CD14-positive monocyte (primary cell): Measurements from ENCODE around the gene ACKR1. TPM values are rescaled to one million over a fixed set of nuclear protein-coding genes. Genes with fewer than 3 reads are reported as not detected.

Experiments
- DNase-seq, 3 donors: peaks; one replicate each; pipeline ENCODE4 v3.0.0-alpha.2; 2011 to 2022
- H2AFZ ChIP-seq: 2 replicates; pipeline ENCODE4 v1.6.0; 2012; ENCODE audit warnings: mild to moderate bottlenecking, low read depth, low read length, inconsistent platforms; ENCODE audit not compliant: insufficient read depth, poor library complexity, severe bottlenecking
- H3K27ac ChIP-seq, 2 donors: 1 replicate in 1 of 2; 2 replicates in 1 of 2; pipeline ENCODE4 v1.5.1; 2012 to 2013; ENCODE audit warnings: low read length in 2 of 2, control low read depth in 1 of 2, inconsistent platforms in 1 of 2, low read depth in 1 of 2, mild to moderate bottlenecking in 1 of 2
- H3K27me3 ChIP-seq, 2 donors: one replicate each; pipeline versions ENCODE4 v1.6.0 to v1.6.1; 2011 to 2013; ENCODE audit warnings: low read length in 2 of 2; ENCODE audit not compliant: control insufficient read depth in 2 of 2, insufficient read depth in 2 of 2
- H3K36me3 ChIP-seq, 2 donors: replicated peaks in 1 of 2; 1 replicate in 1 of 2; 2 replicates in 1 of 2; pipeline versions ENCODE4 v1.5.1 to v1.6.1; 2012 to 2013; ENCODE audit warnings: low read length in 2 of 2, control low read depth in 1 of 2, inconsistent platforms in 1 of 2, mild to moderate bottlenecking in 1 of 2; ENCODE audit not compliant: insufficient read depth in 2 of 2, control insufficient read depth in 1 of 2
- H3K4me1 ChIP-seq, 2 donors: 1 replicate in 1 of 2; 2 replicates in 1 of 2; pipeline versions ENCODE4 v1.5.1 to v1.6.1; 2012 to 2013; ENCODE audit warnings: low read length in 2 of 2, control low read depth in 1 of 2, inconsistent platforms in 1 of 2, mild to moderate bottlenecking in 1 of 2, moderate library complexity in 1 of 2; ENCODE audit not compliant: insufficient read depth in 2 of 2, control insufficient read depth in 1 of 2
- H3K4me2 ChIP-seq: replicated peaks from 2 replicates; pipeline ENCODE3; 2012; ENCODE audit warnings: low read length, moderate library complexity, mild to moderate bottlenecking; ENCODE audit not compliant: poor library complexity, severe bottlenecking; ENCODE audit errors: extremely low read depth
- H3K4me3 ChIP-seq, 3 experiments: fragments of 200-600 bp in 1 of 3; sonication (generic) in 1 of 3; replicated peaks in 1 of 3; 1 replicate in 2 of 3; 2 replicates in 1 of 3; pipeline ENCODE4 v1.5.1; 2011 to 2013; ENCODE audit warnings: low read length in 3 of 3, mild to moderate bottlenecking in 3 of 3, control low read depth in 2 of 3, low read depth in 2 of 3, inconsistent platforms in 1 of 3, moderate library complexity in 1 of 3
- H3K79me2 ChIP-seq: 2 replicates; pipeline ENCODE4 v1.6.0; 2012; ENCODE audit warnings: mild to moderate bottlenecking, control low read depth, inconsistent platforms, low read length, moderate library complexity; ENCODE audit not compliant: insufficient read depth
- H3K9ac ChIP-seq: 2 replicates; pipeline ENCODE4 v1.6.0; 2017; ENCODE audit warnings: low read length, mild to moderate bottlenecking; ENCODE audit not compliant: insufficient read depth, poor library complexity, severe bottlenecking
- H3K9me3 ChIP-seq, 2 donors: replicated peaks in 1 of 2; 1 replicate in 1 of 2; 2 replicates in 1 of 2; pipeline versions ENCODE4 v1.5.1 to v1.6.1; 2012 to 2013; ENCODE audit warnings: low read length in 2 of 2, control low read depth in 1 of 2; ENCODE audit not compliant: control insufficient read depth in 1 of 2, insufficient read depth in 1 of 2
- H4K20me1 ChIP-seq: 2 replicates; pipeline ENCODE4 v1.6.0; 2012; ENCODE audit warnings: mild to moderate bottlenecking, low read length, control low read depth, moderate library complexity; ENCODE audit not compliant: insufficient read depth
- H3K27ac Mint-ChIP-seq, 7 donors: one replicate each; pipeline ENCODE4 v1.8.0; 2020; ENCODE audit warnings: mild to moderate bottlenecking in 7 of 7, mixed read lengths in 7 of 7, moderate library complexity in 6 of 7, inconsistent platforms in 2 of 7
- H3K27me3 Mint-ChIP-seq, 3 donors: one replicate each; pipeline ENCODE4 v1.8.0; 2021 to 2022; ENCODE audit warnings: low read depth in 3 of 3, mild to moderate bottlenecking in 3 of 3, mixed read lengths in 3 of 3, moderate library complexity in 3 of 3, inconsistent platforms in 1 of 3
- H3K36me3 Mint-ChIP-seq, 2 donors: one replicate each; pipeline ENCODE4 v1.8.0; 2020; ENCODE audit warnings: mixed read lengths in 2 of 2, inconsistent platforms in 1 of 2, mild to moderate bottlenecking in 1 of 2
- H3K4me1 Mint-ChIP-seq: one replicate; pipeline ENCODE4 v1.8.0; 2020; ENCODE audit warnings: mild to moderate bottlenecking, mixed read lengths
- H3K4me3 Mint-ChIP-seq, 2 donors: one replicate each; pipeline ENCODE4 v1.8.0; 2020; ENCODE audit warnings: mild to moderate bottlenecking in 2 of 2, mixed read lengths in 2 of 2, moderate library complexity in 1 of 2
- H3K9me3 Mint-ChIP-seq, 7 donors: one replicate each; pipeline ENCODE4 v1.8.0; 2020 to 2022; ENCODE audit warnings: mixed read lengths in 7 of 7, mild to moderate bottlenecking in 6 of 7, moderate library complexity in 6 of 7, inconsistent platforms in 2 of 7
- WGBS: methylation state at CpG from one replicate; pipeline ENCODE4 v1.1.5; 2013; ENCODE audit warnings: missing lambda C conversion rate; ENCODE audit not compliant: insufficient coverage; 5-methylcytosine and 5-hydroxymethylcytosine counted together
- intact Hi-C, 2 donors: fragments of 100-400 bp; cut with micrococcal nuclease; formaldehyde crosslinking; loops; one replicate each; pipeline versions ENCODE4 v1.15.0 to v1.15.1; 2023
- polyA minus RNA-seq: library from RNA; depleted of rRNA, polyadenylated mRNA; stranded (reverse); fragments of >200 nt; gene quantifications from 2 replicates; pipeline ENCODE4 v1.2.3, GENCODE V29; 2012
- polyA plus RNA-seq, 3 donors: library from polyadenylated mRNA; depleted of rRNA in 1 of 3; unstranded in 2 of 3; stranded (reverse) in 1 of 3; fragments of 300-500 nt in 2 of 3; fragments of >200 nt in 1 of 3; fragmentation: Illumina TruSeq in 2 of 3; gene quantifications; 1 replicate in 2 of 3; 2 replicates in 1 of 3; pipeline ENCODE4 v1.2.3, GENCODE V29; 2012 to 2021
- total RNA-seq, 12 experiments: library from RNA in 1 of 12; stranded (reverse) in 1 of 12; fragments of 120-200 nt in 1 of 12; gene quantifications; one replicate each; pipeline ENCODE4 v1.2.4 and lab custom pipeline; 2013 to 2026; ENCODE audit warnings: mixed read lengths in 6 of 12, inconsistent platforms in 1 of 12
- TF ChIP-seq, protein P1 (sequence below): fragments of 200-600 bp; IDR thresholded peaks from one replicate; pipeline ENCODE4 v1.8.0; 2022; ENCODE audit warnings: antibody characterized with exemption, mild to moderate bottlenecking

ACKR1 gene, protein sequence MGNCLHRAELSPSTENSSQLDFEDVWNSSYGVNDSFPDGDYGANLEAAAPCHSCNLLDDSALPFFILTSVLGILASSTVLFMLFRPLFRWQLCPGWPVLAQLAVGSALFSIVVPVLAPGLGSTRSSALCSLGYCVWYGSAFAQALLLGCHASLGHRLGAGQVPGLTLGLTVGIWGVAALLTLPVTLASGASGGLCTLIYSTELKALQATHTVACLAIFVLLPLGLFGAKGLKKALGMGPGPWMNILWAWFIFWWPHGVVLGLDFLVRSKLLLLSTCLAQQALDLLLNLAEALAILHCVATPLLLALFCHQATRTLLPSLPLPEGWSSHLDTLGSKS
- not detected for total RNA-seq (2013)
- polyA plus RNA-seq: under 1 TPM in 1 of 3 donors, not detected in 2; 0.14 TPM
- not detected in 2 replicates for polyA minus RNA-seq
- total RNA-seq (lab: John Stamatoyannopoulos, UW): 0 to 0.46 (median 0) reads per million in 11 experiments

DNA sequence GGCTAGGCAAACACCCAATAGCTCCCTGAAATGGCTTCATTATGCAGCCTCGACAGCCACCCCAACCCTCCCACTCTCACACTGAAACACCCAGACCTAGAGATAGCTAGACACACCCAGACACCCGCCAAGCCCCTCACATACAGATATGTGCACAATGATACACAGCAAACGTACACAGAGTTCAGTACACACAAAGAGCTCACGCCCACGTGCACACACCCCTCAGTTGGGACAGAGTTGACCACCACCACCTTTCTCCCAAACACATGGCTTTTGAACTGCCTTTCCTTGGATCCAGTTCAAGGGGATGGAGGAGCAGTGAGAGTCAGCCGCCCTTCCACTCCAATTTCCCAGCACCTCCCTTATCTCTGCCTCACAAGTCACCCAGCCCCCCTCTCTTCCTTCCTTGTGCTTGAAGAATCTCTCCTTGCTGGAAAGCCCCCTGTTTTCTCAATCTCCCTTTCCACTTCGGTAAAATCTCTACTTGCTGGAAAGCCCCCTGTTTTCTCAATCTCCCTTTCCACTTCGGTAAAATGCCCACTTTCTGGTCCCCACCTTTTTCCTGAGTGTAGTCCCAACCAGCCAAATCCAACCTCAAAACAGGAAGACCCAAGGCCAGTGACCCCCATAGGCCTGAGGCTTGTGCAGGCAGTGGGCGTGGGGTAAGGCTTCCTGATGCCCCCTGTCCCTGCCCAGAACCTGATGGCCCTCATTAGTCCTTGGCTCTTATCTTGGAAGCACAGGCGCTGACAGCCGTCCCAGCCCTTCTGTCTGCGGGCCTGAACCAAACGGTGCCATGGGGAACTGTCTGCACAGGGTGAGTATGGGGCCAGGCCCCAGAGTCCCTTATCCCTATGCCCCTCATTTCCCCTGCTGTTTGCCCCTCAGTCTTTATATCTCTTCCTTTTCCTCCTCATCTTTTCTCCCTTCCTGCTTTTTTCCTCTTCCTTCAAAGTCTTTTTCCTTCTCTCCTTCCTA is at the start of gene ACKR1:
ACKR1 (plus strand) TSS at position 715 of the 981 bp plus-strand sequence; CDS start at position 800, 85 bp downstream.
- Histone ChIP-seq H3K27me3 (peaks cover 0 to 19% of the 10 kb centered on the region in 2 donors), H3K9me3 (no peaks in the 10 kb centered on the region), H4K20me1 (no peaks in the 10 kb centered on the region), H3K4me3 (no peak within 1 kb of the TSS), H3K27ac (no peak within 1 kb of the TSS), H3K79me2 (no peaks in the 10 kb centered on the region), H3K36me3 (no peaks in the 10 kb centered on the region), H3K4me2 (no peak within 1 kb of the TSS), H3K4me1 (peaks cover 19 to 25% of the 10 kb centered on the region in 2 donors), H3K9ac (no peak within 1 kb of the TSS), H2AFZ (no peak within 1 kb of the TSS)
- peaks cover 45% of the 10 kb centered on the region for H3K4me1 Mint-ChIP-seq
- intact Hi-C loops: loop anchor here in 1 of 2 donors (5.0 kb wide), 1 partner anchor 57 kb away; no protein-coding TSS in a partner anchor
- 68% methylated on average over 12 of the region's 13 CpGs for WGBS
- H3K27ac Mint-ChIP-seq: peak within 1 kb of the TSS in 2 of 7 donors; percentile 37
- H3K4me3 Mint-ChIP-seq: no peak within 1 kb of the TSS
- no peaks in the 10 kb centered on the region for H3K36me3 Mint-ChIP-seq
- TF ChIP-seq, protein P1, sequence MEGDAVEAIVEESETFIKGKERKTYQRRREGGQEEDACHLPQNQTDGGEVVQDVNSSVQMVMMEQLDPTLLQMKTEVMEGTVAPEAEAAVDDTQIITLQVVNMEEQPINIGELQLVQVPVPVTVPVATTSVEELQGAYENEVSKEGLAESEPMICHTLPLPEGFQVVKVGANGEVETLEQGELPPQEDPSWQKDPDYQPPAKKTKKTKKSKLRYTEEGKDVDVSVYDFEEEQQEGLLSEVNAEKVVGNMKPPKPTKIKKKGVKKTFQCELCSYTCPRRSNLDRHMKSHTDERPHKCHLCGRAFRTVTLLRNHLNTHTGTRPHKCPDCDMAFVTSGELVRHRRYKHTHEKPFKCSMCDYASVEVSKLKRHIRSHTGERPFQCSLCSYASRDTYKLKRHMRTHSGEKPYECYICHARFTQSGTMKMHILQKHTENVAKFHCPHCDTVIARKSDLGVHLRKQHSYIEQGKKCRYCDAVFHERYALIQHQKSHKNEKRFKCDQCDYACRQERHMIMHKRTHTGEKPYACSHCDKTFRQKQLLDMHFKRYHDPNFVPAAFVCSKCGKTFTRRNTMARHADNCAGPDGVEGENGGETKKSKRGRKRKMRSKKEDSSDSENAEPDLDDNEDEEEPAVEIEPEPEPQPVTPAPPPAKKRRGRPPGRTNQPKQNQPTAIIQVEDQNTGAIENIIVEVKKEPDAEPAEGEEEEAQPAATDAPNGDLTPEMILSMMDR: no peak
- DNase-seq: no peak
- peaks cover 12 to 31% (median 24%) of the 10 kb centered on the region in 3 donors for H3K27me3 Mint-ChIP-seq
- H3K9me3 Mint-ChIP-seq: peaks cover 0 to 2% (median 0%) of the 10 kb centered on the region in 7 donors
